NCI-H748 (cell line): Measurements from ENCODE around the gene CBS.
"Not testable (repeated sequence)": the region's sequence is repeated elsewhere in the genome, so short reads cannot be mapped to it uniquely, and the experiment has no call there.

ENCODE experiments used
- DNase-seq: peaks from one replicate; lab custom pipeline; 2025; ENCODE audit not compliant: unreplicated experiment; lab: John Stamatoyannopoulos, UW

Gene CBS

GRCh38 chr21:43027846-43028731 is 47.5 kb downstream of the CBS start:
- no peak for DNase-seq

- no peak for DNase-seq
Measured at GRCh38 chr21:43025636-43026180, 49.9 kb downstream of the CBS start.

DNA sequence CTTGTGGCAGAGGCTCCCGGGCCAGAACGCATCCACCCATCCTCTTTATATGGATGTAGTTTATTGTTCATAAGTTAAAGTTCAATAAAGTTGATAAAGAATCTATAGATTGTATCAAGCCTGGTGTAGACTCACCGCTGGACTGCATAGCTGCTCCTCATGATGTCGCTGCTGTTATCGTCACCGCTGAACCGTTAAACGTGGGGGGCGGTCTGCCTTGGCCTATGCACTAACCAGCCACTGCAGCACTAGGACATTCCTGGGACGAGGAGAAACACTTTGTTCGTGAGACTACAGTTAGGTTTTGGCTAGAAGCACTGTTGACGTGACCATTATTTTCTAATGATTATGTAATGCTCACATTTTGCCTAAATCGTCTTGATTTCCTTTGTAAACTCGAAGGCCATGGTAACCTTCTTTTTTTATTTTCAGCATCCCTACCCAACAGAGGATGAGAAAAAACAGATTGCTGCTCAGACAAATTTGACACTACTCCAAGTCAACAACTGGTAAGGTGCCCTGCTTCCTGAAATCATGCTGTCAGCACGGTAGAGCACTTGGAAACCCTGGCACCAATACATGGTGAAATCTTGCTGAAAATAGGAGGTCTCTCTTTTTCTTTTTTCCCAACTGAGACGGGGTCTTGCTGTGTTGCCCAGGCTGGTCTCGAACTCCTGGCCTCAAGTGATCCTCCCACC is 51.0 kb downstream of the CBS start:
- DNase-seq, result no peak

DNA sequence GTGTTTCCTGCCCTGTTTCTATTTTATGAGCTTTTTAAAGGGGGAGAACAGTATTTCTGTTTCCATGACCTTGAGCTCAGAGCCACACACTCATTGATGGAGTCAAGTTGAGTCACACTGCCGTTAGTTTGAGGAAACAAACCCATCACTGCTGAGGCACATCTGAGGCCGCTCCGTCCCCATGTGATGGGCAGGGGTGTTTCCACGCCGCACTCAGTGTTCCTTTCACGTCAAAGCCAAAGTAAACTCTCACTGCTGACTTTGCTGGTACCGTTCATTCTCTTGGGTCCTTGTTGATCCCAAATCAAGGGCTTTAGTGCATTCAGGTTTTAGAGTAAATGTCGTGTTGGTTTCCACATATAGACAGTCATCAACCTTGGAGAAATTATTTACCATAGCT is 52.5 kb downstream of the CBS start:
- DNase-seq, result no peak

DNA sequence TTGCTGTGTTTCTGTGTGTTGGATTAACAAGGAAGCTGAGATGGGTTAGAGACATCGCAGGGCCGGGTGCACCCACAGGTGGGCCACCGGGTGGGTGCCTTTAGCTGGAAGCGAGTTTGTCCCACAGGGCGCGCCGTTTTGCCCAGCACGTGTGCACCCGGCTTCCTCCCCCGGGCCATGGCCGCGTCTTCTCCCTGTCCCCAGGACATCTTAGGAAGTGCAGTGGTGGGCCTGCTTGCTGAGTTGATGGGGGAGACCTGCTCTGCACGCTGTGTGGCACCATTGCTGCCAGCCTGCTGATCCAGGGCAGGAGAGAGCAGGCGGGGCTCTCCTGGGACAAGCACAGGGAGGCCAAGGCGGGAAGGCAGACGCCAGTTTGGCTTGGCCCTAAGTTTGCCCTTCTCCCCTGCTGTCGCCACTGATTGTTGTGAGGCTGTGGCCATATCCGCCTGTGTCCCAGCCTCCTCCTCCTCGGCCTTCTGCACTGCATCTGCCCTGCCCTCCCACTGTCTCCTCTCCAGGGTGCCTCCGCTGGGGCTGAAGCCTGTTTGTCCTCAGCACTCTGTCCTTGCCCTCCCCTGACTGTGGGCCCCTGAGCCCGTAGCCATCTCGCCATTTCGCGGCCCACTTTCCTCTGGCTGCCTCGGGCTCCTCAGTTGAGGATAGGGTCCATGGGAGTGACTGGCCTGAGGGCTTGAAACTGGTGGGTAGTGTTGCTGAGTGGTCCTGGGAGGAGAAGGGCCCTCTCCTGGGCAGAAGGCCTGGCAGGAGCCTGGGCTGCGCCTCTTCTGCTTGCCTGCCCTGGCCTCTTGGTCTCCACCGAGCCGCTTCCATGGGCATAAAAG is 53.7 kb downstream of the CBS start:
- no peak for DNase-seq

DNA sequence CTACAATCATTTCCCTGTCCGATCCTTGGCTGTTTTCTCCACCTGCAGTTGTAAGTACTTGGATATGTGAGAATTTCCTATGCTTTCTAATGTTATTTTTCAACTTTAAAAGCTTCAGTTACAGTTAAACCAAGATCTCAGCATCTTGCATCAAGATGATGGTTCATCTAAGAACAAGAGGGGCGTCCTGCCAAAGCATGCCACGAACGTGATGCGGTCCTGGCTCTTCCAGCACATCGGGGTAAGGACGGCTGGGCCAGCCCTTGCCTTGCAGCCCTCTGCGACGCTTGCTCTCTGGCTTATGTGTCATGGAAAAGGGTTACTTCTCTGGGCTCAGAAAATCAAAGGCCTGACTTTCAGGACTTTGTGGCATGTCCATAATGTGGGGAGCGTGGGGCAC is 54.4 kb downstream of the CBS start:
- no peak for DNase-seq

DNA sequence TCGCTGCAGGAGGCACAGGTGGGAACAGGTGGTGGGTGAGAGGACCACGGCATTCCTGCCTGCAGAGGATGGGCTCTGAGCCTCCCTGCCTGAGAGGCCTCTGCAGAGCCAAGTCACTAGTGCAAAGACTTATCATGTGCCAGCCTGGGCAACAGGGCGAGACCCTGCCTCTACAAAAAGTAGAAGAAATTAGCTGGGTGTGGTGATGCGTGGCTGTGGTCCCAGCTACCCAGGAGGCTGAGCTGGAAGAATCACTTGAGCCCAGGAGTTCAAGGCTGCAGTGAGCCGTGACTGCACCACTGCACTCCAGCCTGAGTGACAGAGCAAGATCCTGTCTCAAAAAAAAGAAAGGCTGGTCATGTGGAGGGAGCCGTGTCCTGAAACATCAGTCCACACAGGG is 54.9 kb downstream of the CBS start:
- DNase-seq, result no peak

DNA sequence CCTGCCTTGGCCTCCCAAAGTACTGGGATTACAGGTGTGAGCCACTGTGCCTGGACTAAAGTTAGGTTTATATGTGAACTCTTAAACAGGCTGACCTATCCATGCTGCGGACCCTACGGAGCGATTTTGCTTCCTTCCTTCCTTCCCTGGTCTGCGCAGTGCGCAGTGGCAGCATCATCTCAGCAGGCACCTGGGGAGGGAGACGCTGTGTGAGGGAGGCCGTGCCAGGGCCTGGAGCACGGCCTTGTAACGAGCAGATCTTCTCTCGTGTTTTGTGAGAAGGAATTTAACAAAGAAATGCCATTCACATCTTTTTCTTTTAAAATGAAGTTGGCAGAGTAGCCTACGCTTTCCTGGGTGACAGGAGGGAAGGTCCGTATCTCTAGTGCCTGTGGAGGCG is 55.5 kb downstream of the CBS start:
- DNase-seq, result no peak

GRCh38 chr21:43018519-43018918 is 57.1 kb downstream of the CBS start:
- no peak for DNase-seq

GRCh38 chr21:43016728-43017127 is 58.9 kb downstream of the CBS start:
- DNase-seq, result no peak

DNA sequence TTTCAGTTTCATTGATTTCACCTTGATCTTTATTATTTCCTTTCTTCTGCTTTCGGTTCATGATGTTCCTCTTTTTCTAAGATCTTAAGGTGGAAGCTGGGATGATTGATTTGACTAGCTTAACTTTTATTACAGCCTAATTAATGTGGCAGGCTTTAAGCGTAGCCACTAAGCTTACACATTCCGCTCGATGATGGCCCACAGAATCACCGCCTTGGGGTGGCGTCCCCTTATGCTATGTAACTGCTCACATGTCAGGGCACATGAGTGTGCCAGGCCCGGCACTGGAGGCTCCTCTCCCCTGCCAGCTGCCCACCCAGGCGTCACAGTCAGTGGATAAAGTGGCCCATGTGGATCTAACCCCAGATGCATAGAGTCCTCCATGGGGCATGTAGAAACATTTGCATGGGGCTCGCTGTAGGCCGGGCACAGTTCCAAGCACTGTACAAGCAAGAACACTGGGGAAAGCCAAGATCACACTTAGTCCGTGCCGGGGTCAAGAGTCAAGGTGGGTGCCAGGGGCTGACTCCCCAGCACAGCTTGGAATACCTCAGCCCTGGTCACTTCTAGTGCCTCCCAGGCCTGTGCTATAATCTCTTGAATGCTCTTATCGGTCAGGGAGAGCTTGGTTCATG is 59.6 kb downstream of the CBS start:
- no peak for DNase-seq

DNA sequence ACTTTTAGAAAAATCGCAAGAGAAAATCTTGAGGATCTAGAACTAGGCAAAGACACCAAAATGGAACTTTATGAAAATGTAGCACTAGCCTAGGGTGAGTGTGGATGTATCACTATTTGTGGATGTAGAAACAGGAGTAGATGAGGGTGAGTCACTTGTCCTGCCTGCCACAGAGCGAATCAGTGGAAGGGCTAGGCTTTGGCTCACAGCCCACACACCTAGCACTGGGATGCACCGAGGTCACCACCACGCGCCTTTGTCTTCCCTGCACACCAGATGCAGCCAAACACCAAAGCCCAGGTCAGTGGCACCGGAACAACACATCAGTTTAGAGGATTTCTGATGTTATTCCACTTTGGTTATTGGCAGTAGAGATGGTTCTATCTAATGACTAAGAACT is 63.0 kb downstream of the CBS start:
- no peak for DNase-seq

- DNase-seq, result no peak
Measured at GRCh38 chr21:43006874-43007208, 68.8 kb downstream of the CBS start.

DNA sequence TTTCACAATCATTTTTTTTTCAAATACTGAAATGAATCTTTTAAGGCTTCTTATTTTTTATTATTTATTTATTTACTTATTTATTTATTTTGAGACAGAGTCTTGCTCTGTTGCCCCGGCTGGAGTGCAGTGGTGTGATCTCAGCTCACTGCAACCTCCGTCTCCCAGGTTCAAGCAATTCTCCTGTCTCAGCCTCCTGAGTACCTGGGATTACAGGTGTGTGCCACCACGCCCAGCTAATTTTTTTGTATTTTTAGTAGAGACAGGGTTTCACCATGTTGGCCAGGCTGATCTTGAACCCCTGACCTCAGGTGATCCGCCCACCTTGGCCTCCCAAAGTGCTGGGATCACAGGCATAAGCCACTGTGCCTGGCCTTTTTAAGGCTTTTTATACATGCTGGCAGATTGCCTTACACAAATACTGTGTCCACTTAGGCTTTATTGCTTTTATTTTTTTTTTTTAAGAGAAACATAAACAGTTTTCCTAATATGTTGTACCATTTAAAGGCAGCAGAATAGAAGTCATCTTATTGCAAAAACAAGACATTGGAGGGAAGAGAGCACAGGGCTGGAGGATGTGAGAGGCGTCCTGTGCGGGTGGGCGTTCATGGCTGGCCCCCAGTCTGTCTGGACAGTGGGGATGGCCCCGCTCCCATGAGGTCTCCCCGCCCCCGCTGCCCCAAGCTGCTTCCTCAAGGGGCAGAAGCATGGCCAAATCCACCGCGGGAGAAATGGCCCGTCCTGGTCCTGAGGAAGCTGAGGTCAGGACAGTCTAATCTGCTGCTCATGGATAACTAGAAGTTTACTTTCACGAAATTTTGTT is 69.4 kb downstream of the CBS start:
- DNase-seq, result not testable (repeated sequence)

GRCh38 chr21:43005635-43006034 is 70.0 kb downstream of the CBS start:
- no peak for DNase-seq

DNA sequence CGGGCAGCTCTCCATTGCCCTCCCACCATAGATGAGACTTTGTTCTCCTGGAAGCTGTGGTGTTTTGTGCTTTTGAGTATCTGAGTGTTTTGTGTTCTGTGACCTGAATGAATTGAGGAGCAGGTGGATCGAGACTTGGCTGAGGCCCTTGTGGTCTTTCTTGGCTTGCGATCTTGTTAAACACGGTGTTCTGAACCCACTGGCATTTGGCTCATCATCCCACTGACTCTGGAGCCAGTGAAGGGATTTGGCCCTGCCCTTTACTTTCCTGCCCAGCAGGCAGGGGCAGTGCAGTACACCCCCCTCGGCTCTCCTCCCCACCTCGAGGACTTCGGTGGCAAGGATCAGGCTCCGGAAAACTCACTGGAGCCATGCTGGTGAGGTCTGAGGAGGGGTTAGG is 70.7 kb downstream of the CBS start:
- DNase-seq, result no peak
